ENCODE data around the gene PSMD12.
"Not testable (repeated sequence)": the region's sequence is repeated elsewhere in the genome, so short reads cannot be mapped to it uniquely, and the experiment has no call there.

The PSMD12 gene

GRCh38 chr17:67353161-67353560 is 13.2 kb downstream of the PSMD12 start:
- DNase-seq, result no peak

GRCh38 chr17:67349420-67349819 is 17.0 kb downstream of the PSMD12 start:
- DNase-seq, result no peak

DNA sequence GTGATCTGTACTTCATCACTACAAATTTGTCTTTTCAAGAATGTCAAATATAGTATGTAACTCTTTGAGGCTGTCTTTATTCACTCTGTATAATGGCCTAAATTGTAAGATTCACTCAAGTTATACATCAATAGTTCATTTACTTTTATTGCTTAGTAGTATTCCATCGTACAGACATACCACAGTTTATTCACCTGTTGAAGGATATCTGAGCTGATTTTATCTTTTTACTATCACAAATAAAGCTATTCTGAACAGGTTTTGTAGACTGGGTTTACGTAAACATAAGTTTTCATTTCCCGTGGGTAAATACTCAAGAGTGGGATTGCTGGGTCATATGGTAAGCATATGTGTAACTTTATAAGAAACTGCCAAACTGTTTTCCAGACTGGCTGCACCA is 18.6 kb downstream of the PSMD12 start:
- no peak for DNase-seq

DNA sequence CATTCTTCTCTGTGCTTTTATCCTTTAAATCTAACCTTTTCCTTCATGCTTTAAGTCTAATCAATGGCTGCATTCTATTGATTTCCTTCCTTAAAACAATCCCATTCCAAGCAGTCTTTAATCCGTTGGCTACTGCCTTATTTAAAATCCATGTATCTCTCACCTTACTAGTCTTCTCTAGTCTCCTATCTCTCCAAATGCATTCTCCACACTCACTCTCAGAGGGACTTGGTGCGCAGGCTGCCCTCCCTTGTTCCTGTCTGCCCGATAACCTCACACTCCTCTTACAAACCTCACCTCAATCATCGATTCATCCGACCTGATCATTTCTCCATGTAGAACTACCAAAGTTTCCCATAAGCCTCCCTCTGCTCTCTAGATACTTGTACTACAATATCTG is 23.1 kb downstream of the PSMD12 start:
- no peak for DNase-seq

DNA sequence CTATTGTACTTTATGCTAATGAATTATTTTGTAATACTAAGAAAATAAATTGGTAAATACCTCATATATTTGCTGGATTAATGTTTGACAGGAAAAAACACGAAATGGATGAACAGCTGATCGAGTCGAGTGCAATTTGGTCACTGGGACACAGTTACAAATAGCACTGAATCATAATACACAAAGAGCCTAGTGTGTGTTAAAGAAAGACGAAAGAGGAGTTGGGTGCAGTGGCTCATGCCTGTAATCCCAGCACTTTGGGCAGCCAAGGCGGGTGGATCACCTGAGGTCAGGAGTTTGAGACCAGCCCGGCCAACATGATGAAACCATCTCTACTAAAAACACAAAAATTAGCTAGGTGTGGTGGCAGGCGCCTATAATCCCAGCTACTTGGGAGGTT is 28.0 kb downstream of the PSMD12 start:
- not testable (repeated sequence) for DNase-seq

DNA sequence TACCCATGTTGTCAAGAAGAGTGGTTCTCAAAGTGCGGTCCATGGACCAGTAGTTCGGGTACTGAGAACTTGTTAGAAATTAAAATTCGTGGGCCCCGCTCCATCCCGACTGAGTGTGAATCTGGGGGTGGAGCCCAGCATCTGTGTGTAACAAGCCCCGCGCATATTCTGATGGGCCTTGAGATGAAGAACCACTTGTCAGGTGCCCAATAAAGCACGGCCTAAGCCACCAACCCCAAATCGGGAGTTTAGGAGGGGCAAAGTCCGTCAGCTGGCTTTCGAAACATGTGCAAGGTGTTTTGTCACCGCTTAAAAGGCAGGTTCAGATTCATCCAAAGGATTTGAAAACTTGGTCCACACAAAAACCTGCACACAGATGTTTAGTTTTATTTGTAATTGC is 29.5 kb downstream of the PSMD12 start:
- DNase-seq, result no peak

DNA sequence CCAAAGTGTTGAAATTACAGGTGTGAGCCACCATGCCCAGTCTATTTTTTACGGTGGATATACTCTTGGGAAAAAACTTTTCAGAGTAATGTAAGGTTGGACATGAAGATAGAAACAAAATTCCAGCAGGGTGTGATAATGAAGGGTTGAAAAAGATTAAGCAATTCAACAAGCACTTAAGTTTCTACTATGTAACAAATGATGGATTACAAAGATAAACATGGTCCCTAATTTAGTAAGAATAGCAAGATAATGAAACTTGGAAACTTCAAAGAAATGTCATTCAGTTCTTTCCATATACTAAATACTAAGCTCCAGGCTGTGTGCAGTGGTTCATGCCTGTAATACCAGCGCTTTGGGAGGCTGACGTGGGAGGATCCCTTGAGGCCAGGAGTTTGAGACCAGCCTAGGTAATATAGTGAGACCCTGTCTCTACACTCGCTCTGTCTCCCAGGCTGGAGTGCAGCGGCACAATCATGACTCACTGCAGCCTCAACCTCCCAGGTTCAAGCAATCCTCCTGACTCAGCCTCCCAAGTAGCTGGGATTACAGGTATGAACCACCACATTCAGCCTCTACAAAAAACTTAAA is 31.0 kb downstream of the PSMD12 start:
- DNase-seq, result no peak

DNA sequence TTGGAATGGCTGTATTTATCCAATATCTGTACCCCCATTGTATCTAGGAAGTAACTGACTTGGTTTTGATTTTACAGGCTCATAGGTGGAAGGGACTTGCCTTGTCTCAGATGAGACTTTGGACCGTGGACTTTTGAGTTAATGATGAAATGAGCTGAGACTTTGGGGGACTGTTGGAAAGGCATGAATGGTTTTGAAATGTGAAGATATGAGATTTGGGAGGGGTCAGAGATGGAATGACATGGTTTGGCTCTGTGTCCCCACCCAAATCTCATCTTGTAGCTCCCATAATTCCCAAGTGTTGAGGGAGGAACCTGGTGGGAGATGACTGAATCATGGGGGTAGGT is 34.2 kb downstream of the PSMD12 start:
- DNase-seq, result not testable (repeated sequence)

DNA sequence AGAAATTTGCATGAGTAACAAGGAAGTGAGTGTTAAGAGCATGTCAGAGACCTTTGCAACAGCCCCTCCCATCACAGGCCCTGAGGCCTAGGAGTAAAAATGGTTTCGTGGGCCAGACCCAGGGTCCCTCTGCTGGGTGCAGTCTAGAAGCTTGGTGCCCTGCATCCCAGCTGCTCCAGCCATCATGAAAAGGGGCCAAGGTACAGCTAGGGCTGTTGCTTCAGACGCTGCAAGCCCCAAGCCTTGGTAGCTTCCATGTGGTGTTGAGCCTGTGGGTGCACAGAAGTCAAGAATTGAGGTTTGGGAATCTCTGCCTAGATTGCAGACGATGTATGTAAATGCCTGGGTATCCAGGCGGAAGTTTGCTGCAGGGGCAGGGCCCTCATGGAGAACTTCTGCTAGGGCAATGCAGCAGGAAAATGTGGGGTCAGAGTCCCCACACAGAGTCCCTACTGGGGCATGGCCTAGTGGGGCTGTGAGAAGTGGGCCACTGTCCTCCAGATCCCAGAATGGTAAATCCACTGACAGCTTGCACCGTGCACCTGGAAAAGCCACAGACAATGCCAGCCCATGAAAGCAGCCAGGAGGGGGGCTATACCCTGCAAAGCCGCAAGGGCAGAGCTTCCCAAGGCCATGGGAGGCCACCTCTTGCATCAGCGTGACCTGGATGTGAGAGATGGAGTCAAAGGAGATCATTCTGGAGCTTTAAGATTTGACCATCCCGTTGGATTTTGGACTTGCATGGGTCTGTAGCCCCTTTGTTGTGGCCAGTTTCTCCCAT is 34.8 kb downstream of the PSMD12 start:
- DNase-seq, result not testable (repeated sequence)

- no peak for DNase-seq
Measured at GRCh38 chr17:67328026-67328425, 38.4 kb downstream of the PSMD12 start.

DNA sequence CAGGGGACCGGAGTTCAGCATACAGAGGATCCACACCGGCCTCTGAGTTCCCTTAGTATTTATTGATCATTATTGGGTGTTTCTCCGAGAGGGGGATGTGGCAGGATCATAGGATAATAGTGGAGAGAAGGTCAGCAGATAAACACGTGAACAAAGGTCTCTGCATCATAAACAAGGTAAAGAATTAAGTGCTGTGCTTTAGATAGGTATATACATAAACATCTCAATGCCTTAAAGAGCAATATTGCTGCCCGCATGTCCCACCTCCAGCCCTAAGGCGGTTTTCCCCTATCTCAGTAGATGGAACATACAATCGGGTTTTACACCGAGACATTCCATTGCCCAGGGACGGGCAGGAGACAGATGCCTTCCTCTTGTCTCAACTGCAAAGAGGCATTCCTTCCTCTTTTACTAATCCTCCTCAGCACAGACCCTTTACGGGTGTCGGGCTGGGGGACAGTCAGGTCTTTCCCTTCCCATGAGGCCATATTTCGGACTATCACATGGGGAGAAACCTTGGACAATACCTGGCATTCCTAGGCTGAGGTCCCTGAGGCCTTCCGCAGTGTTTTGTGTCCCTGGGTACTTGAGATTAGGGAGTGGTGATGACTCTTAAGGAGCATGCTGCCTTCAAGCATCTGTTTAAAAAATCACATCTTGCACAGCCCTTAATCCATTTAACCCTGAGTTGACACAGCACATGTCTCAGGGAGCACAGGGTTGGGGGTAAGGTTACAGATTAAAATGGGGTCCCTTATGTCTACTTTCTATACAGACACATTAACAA is 39.2 kb downstream of the PSMD12 start:
- peak; percentile 18 for DNase-seq

DNA sequence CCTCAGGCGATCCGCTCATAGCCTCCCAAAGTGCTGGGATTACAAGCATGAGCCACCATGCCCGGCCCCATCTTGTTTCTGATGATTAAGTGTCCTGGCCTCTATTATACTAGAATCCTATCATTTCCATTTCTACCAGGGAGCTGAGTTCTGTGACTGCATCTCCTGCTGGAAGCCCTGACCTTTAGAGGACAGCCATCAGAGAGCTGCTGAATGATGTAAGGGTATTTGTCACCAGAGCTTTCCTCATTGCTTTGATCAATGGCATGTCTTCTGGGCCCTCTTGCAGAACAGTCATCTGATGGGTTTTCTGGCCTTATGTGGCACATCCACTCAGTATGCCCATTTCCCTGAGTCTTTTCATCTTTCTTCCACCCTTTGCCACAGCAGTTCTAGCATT is 39.9 kb downstream of the PSMD12 start:
- DNase-seq, result peak; percentile 1

- DNase-seq, result no peak
Measured at GRCh38 chr17:67324330-67324729, 42.0 kb downstream of the PSMD12 start.

DNA sequence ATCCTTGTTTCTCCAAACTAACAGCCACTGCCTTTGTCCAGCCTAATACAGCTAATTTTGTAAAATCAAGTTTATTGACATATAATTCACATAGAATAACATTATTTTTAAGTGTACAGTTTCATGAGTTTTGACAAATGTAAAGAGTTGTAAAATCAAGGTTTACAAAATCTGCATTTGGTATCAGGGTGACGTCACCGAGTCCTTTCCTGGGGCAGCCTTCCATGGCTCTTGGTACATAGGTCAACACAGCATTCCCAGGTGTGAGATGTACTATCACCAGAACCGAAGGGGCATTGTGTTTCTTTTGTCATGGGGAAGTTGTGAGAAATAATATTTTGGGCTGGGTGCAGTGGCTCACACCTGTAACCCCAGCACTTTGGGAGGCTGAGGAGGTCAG is 42.9 kb downstream of the PSMD12 start:
- DNase-seq, result no peak

DNA sequence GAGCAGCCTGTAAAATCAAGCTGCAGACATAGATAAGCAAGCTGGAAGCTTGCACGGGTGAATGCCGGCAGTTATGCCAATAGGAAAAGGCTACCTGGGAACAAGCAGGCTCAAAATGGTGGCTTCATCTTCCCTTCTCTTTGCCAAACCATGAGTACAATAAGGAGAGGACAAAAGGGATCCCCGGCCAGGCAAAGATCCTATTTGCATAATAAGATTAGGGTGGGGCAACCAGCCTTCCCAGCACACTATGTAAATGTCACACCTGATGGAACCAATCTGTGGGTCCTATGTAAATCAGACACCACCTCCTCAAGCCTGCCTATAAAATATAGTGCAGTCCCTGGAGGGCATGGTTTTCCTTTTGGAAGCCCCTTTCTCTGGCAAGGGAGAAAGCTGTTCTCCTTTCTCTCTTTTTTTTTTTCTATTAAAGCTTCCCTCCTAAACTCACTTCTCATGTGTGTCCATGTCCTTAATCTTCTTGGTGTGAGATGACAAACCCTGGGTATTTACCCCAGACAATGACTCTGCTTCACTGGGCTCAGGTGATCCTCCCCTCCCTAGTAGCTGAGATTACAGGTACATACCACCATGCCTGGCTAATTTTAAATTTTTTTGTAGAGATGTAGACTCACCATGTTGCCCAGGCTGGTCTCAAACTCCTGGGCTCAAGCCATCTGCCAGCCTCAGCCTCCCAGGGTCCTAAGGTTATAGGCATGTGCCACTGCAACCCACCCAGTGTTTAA is 44.2 kb downstream of the PSMD12 start:
- DNase-seq, result no peak

- DNase-seq, result not testable (repeated sequence)
Measured at GRCh38 chr17:67321486-67321885, 44.9 kb downstream of the PSMD12 start.

GRCh38 chr17:67316781-67317180 is 49.6 kb downstream of the PSMD12 start:
- no peak for DNase-seq

DNA sequence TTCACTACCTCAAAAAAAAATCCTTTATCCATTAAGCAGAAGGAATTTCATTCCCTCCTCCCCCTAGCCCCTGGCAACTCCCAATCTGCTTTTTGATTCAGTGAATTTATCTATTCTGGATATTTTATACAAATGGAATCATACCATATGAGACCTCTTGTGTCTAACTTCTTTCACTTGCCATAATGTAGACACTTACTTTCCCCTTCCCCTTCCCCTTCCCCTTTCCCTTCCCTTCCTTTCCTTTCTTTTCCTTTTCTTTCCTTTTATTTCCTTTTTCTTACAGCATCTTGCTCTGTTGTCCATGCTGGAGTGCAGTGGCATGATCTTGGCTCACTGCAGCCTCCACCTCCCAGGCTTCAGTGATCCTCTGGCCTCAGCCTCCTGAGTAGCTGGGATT is 50.5 kb downstream of the PSMD12 start:
- no peak for DNase-seq

DNA sequence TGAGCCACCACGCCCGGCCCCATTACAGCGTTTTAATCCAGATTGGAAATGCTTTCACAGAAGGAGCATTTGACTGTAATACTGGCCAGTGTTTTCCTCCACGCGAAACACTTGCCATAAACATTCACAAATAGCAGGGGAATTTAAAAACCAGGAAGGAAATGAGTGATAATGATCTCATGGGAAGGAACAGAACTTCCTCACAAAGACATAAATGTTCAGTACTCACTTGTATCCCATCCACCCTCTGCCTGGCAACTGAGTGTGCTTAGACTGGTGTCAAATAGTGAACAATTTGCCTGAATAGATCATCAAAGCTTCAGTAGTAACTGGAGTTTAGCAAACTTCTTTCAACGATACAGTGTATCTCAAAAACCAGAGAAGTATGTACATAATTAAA is 54.1 kb downstream of the PSMD12 start:
- no peak for DNase-seq

- no peak for DNase-seq
Measured at GRCh38 chr17:67311575-67311974, 54.8 kb downstream of the PSMD12 start.

GRCh38 chr17:67310406-67310805 is 56.0 kb downstream of the PSMD12 start:
- DNase-seq, result no peak

DNA sequence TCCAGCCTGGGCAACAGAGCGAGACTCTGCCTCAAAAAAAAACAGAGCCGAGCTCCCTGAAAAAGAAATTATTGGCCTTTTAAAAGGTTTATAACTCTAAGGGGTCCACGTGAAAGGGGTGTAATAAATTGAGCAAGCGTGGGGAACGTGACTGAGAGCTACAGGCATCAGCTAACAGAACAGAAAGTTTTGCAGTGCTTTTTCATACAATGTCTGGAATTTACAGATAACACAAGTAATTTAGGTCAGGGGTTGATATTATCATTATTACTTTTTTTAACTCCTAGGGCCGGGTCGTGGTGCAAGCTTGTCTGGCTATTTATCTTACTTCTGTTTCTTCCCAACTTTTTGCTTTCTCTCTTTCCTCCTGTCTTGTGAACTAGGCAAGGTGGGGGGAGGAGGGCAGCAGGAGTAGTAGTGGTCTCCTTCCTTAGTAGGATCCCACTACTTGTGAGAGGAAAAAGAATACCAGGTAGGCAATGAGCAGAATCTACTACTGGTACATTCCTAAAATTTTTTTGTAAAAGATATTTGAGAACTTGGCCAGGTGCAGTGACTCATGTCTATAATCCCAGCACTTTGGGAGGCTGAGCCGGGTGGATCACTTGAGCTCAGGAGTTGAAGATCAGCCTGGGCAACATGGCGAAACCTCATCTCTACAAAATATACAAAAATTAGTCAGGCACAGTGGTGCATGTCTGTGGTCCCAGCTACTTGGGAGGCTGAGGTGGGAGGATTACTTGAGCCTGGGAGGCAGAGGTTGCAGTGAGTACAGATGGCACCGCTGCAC is 60.7 kb downstream of the PSMD12 start:
- not testable (repeated sequence) for DNase-seq
